ENCODE measurements around the gene CEPT1.

CEPT1 gene

GRCh38 chr1:111203681-111204200, 63.7 kb downstream of the CEPT1 start:
- peak; percentile 85 for DNase-seq (ENCODE audit: low spot score)
- Histone ChIP-seq H3K27ac (ENCODE audit: poor library complexity, severe bottlenecking) (peak overlapping the region; percentile 48), H3K9me3 (ENCODE audit: severe bottlenecking) (no peaks in the 10 kb centered on the region), H3K36me3 (ENCODE audit: low read depth) (no peaks in the 10 kb centered on the region; the same call in 1 of the 2 replicates), H3K4me1 (ENCODE audit: insufficient read depth, poor library complexity, severe bottlenecking) (peaks cover 16% of the 10 kb centered on the region), H3K4me3 (ENCODE audit: severe bottlenecking) (peak overlapping the region; percentile 66), H3K27me3 (ENCODE audit: insufficient read depth, poor library complexity, severe bottlenecking) (no peaks in the 10 kb centered on the region)
- TF ChIP-seq CTCF (IDR thresholded peaks at IDR 0.05; ENCODE audit: poor library complexity, severe bottlenecking): no peak
- ATAC-seq (ENCODE audit: low read depth): peak; percentile 72

- no peak for TF ChIP-seq CTCF (IDR thresholded peaks at IDR 0.05; ENCODE audit: poor library complexity, severe bottlenecking)
- Histone ChIP-seq H3K9me3 (ENCODE audit: severe bottlenecking) (no peaks in the 10 kb centered on the region), H3K4me1 (ENCODE audit: insufficient read depth, poor library complexity, severe bottlenecking) (peaks cover 16% of the 10 kb centered on the region), H3K27ac (ENCODE audit: poor library complexity, severe bottlenecking) (peak overlapping the region; percentile 48), H3K27me3 (ENCODE audit: insufficient read depth, poor library complexity, severe bottlenecking) (no peaks in the 10 kb centered on the region), H3K36me3 (ENCODE audit: low read depth) (no peaks in the 10 kb centered on the region), H3K4me3 (ENCODE audit: severe bottlenecking) (peak overlapping the region; percentile 66)
- peak; percentile 64 for ATAC-seq (ENCODE audit: low read depth)
- no peak for DNase-seq (ENCODE audit: low spot score)
Observed at GRCh38 chr1:111204201-111204982, 64.4 kb downstream of the CEPT1 start.

DNA sequence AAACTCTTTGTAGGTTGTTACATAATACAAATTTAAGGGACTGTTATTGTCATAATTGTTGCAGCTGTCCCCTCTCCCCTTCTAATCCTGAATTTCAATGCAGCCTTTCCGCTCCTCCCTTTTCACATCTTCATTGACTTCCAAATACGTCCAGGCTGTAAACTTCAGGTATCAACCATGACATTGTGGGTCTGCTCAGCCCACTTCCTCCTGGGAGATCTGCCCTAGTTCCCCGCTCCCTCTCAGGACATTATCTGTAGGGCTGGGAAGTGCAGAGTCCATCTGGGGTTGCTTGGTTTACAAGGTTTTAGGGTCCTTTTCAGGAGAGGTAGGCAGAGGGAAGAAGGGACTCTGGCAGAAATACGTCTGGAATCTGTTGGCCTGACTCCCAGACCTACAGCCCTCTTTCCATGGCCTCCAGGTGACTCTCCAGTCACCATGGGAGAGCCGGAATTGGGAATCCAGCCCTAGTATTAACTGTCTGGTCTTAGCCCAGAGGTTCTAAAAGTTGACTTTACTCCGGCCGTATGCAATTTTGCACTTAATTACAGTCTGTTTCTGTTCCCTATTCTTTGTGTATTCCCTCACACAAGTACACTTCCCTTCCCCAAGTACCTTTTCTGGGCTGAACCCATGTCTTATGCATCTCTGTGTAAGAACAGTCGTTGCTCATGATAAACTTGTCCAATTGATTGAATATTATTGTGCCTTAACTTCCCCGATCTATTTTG, 65.1 kb downstream of the CEPT1 start:
- Histone ChIP-seq H3K36me3 (ENCODE audit: low read depth) (no peaks in the 10 kb centered on the region), H3K4me3 (ENCODE audit: severe bottlenecking) (no peak overlapping the region), H3K27ac (ENCODE audit: poor library complexity, severe bottlenecking) (no peak overlapping the region), H3K4me1 (ENCODE audit: insufficient read depth, poor library complexity, severe bottlenecking) (peaks cover 16% of the 10 kb centered on the region), H3K9me3 (ENCODE audit: severe bottlenecking) (no peaks in the 10 kb centered on the region), H3K27me3 (ENCODE audit: insufficient read depth, poor library complexity, severe bottlenecking) (no peaks in the 10 kb centered on the region)
- no peak for TF ChIP-seq CTCF (IDR thresholded peaks at IDR 0.05; ENCODE audit: poor library complexity, severe bottlenecking)
- DNase-seq (ENCODE audit: low spot score) (no peak), ATAC-seq (ENCODE audit: low read depth) (no peak)

GRCh38 chr1:111205714-111206050, 65.7 kb downstream of the CEPT1 start:
- no peak overlapping the region for H3K27ac ChIP-seq (ENCODE audit: poor library complexity, severe bottlenecking)
- no peak for DNase-seq (ENCODE audit: low spot score)
- no peak for TF ChIP-seq CTCF (IDR thresholded peaks at IDR 0.05; ENCODE audit: poor library complexity, severe bottlenecking)
- H3K36me3 ChIP-seq (ENCODE audit: low read depth): no peaks in the 10 kb centered on the region
- no peaks in the 10 kb centered on the region for H3K9me3 ChIP-seq (ENCODE audit: severe bottlenecking)
- peaks cover 16% of the 10 kb centered on the region for H3K4me1 ChIP-seq (ENCODE audit: insufficient read depth, poor library complexity, severe bottlenecking)
- ATAC-seq (ENCODE audit: low read depth): no peak
- H3K4me3 ChIP-seq (ENCODE audit: severe bottlenecking): no peak overlapping the region
- no peaks in the 10 kb centered on the region for H3K27me3 ChIP-seq (ENCODE audit: insufficient read depth, poor library complexity, severe bottlenecking)

All from RWPE2 (cell line).